Tibial nerve (tissue), 4 donors: Measurements from ENCODE around the gene LTBP3.

Source experiments
- EP300 ChIP-seq, 2 donors: sonication (generic); formaldehyde crosslinking; IDR thresholded peaks; one replicate each; pipeline ENCODE4 v1.6.1; 2017; ENCODE audit warnings: antibody characterized with exemption in 2 of 2, mild to moderate bottlenecking in 1 of 2
- POLR2A ChIP-seq, 2 donors: fragments of 450-650 bp; IDR thresholded peaks; one replicate each; pipeline ENCODE4 v1.6.1; 2017; ENCODE audit warnings: antibody characterized with exemption in 2 of 2, mild to moderate bottlenecking in 2 of 2, moderate library complexity in 2 of 2
- TF ChIP-seq, protein P1 (sequence below), 5 experiments: fragments of 200-600 bp in 3 of 5; fragments of 450-650 bp in 2 of 5; sonication (generic) in 3 of 5; IDR thresholded peaks; one replicate each; pipeline ENCODE4 v1.5.1; 2016 to 2019; ENCODE audit warnings: antibody characterized with exemption in 5 of 5, mild to moderate bottlenecking in 3 of 5, moderate library complexity in 2 of 5

- TF ChIP-seq, protein P1, sequence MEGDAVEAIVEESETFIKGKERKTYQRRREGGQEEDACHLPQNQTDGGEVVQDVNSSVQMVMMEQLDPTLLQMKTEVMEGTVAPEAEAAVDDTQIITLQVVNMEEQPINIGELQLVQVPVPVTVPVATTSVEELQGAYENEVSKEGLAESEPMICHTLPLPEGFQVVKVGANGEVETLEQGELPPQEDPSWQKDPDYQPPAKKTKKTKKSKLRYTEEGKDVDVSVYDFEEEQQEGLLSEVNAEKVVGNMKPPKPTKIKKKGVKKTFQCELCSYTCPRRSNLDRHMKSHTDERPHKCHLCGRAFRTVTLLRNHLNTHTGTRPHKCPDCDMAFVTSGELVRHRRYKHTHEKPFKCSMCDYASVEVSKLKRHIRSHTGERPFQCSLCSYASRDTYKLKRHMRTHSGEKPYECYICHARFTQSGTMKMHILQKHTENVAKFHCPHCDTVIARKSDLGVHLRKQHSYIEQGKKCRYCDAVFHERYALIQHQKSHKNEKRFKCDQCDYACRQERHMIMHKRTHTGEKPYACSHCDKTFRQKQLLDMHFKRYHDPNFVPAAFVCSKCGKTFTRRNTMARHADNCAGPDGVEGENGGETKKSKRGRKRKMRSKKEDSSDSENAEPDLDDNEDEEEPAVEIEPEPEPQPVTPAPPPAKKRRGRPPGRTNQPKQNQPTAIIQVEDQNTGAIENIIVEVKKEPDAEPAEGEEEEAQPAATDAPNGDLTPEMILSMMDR (IDR thresholded peaks at IDR 0.05), result no peak
- TF ChIP-seq POLR2A (IDR thresholded peaks at IDR 0.05), result peak; percentile 28 to 40
- TF ChIP-seq EP300 (IDR thresholded peaks at IDR 0.05), result peak; percentile 27 to 71
Observed at GRCh38 chr11:65491614-65492386, 66.4 kb downstream of the LTBP3 start.
